NCI-H748 treated with DMSO at 0.1 percent for 48 hours (cell line): Measurements from ENCODE around the gene IMPDH2.
"Not testable (repeated sequence)": the region's sequence is repeated elsewhere in the genome, so short reads cannot be mapped to it uniquely, and the experiment has no call there.

Experiments used
- DNase-seq: peaks from one replicate; lab custom pipeline; 2025; lab: John Stamatoyannopoulos, UW

The IMPDH2 gene

DNA sequence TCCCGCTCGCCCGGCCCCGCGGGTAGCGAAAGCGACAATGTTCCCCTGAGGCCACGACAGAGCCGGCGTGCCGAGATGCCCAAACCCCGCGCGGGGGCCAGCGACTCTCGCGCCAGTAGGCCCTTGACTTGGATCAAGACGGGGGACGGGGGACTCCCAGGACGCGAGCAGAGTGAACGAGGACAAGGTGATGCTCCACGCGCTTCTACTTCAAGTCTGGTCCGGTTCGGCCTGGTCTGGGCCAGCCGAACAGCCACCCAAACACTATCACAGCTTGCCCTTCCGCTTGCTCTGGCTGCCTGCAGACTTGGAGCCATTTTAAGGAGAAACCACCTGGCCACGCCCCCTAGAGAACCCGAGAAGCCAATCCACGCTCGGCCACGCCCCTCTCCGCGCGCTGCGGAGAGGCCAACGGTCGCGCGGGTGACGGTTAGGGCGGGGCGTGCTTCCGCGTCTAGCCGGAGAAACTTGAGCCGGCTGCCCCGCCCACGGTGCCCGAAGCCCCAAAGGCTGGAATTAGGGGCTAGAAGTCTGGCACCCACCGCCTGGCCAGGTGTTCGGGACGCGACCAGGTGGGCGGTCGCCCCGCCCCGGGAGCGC lies 7.9 kb downstream of the IMPDH2 start:
- DNase-seq = peak; percentile 90

DNA sequence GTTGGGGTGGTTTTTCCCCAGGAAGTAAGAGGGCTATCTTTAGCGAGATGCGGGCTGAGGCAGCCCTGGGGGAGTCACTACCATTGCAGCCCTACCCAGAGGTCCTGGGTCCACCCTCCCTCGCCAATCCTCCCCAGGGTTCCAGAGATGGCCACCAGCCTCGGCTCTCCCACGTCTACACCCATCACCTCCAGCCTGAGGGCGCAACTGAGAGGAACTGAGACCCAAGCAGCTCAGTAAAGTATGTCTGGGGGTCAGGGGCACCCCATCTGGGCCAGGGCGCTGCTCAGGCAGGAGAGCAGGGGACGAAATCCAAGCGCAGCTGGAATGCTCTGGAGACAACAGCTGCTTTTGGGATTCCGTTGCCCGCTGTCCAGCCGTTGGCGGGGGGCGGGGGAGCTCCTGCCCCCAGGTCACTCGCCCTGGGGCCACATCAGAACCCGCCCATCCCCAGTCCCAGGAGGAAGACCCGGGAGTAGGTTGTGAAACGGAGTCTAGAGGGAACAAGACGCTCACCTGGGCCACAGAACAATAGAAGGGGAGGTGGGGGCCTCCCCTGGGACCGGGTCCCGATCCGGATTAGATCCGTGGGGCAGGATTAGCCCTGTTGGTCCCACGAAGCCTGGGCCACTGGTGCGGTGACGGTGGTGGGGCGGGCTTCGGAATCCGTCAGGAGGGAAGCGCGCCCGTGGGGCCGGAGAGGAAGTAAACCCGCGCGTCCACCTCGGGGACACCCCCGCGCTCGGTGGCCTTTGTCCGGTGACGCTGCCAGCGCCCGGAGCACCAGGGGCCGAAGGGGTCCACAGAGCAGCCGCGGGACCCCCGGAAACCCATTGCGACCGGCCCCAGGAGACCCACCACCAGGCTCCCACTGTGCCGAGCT lies 8.6 kb downstream of the IMPDH2 start:
- no peak for DNase-seq

DNA sequence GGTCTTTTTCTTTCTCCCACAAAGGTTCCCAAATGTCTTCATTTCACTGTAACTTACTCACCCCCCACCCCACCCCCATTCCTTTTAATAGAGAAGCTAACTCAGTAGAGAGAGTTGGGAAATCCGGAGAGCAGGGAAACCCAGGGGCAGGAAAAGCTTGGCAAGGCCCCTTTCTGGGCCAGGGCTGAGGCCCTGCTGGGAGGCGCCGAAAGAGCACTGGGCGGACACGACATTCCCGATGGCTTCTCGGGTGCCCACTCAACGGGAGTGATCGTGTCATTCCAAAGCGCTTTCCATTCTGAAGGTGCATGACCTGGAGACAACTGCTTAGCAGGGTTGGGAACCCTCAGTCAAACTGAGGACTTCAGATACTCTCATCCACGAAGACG lies 9.3 kb downstream of the IMPDH2 start:
- DNase-seq = no peak

DNA sequence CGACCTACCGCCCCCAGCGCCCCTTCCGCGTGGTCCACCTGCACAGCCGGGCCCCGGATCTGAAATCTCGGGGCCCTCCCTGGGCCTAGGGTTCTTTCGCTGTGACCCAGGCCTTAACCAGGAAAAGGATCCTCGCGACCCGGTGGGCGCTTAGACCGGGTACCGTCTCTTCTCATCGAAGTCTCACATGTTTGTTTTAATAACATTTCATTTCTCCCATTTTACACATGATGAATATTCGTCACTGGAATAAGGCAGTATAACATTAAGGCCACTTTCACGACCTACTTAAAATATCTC lies 10.5 kb downstream of the IMPDH2 start:
- no peak for DNase-seq

DNA sequence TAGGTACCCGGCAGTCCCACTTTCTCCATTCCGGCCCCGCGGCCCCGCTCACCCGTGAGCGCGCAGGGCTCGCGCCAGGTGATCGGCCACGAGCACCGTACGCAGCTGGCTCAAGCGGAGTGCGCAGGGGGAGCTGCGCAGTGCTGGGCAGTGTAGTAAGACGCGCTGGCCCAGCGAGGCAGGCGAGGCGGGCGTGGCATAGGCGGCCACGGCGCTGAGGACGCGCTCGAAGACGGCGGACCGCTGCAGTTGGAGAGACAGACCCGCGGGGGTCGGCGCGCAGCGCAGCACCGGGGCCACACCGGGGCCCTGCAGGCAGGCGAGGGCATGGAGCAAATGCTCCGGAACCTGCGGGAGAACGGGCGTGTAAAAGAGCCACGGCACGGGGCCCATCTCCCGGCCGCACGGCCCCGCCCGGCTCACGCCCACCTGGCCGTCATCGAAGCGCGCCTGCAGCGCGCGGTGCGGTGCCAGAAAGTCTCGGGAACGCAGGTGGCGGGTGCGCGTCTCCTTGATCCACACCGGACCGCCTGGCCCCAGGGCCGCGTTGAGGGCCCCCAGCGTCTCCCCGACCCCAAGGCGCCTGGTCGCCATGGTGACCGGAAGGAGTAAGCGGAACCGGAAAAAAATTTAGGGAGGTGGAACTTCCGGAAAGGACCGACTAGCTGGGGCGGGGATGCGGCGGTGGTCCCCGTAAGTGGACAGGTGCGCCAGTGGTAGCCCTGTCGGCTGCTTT lies 11.1 kb downstream of the IMPDH2 start, which contains the start of gene DALRD3:
Gene DALRD3, minus strand, starts transcription at position 610 of the 736 bp plus-strand sequence. Its CDS starts 16 bp downstream, at position 594.
- peak; percentile 38 for DNase-seq

DNA sequence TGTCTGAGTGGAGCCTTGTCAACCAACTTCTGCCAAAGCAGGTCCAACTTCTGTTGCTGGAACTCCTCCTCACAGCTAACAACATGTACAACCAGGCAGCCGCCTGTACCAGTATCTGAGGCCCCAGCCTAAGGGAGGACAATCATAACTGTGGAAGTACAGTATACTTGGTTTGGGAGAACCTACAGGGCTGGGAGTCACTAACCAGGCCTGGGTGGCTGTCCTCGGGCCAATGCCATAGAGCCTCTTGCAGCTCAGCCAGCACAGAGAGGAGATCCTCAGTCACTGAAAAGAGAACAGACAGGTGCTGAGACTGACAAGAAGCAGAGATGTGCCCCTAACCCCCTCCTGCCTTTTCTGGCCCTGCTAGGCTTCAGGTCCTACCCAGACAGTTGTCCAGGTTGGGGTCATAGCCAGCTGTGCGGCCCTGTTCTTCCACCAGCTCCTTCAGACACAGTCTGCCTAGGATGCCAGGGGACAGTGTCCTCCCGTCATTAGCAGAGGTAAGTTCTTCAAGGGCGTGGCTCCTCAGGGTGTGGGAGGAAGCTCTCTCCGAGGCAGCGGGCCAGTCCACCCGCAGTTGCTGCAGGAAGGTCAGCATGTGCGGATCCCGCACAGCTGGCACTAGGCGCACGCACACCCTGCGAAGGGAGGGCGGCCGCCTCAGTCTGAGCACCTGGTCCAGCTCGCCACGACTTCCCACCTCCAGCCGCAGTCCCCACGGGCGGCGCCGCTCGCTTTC lies 11.8 kb downstream of the IMPDH2 start:
- no peak for DNase-seq

DNA sequence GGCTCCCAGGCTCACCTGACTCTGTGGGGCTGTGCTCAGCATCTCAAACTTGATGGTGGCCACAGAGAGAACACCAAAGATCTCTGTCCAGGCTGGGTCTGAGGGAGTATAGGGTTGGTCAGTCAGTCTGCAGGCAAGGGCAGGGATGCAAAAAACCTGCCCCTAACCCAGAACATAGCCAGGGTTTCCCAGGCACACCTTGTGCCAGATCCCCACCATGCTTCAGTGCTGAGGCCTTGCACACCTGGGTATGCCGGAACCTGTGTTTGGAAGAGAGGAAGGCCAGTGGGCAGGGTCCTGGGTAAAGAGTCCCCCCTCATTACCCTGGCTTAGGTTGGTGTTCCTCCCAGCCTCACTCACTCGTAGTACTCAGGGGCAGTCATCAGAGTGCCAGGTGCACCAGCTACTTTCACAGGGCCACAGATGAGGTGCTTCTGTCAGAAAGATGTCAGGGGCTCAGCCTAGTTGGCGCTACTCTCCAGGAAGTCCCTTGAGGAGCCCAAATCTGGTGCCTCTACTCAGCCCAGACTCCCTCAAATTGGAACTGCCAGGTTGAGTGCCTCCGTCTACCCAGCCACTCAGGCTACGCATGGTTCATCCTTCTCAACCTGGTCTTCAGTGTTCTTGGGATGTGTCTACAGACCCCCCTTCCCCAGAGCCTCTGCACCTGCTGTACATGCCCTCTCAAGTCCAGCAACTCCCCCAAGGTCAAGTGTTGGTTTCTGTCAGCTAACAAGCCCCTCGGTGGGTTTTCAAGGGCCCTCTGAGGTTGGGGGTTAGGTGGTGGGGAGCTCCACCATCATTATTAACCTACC lies 12.6 kb downstream of the IMPDH2 start:
- DNase-seq = no peak

DNA sequence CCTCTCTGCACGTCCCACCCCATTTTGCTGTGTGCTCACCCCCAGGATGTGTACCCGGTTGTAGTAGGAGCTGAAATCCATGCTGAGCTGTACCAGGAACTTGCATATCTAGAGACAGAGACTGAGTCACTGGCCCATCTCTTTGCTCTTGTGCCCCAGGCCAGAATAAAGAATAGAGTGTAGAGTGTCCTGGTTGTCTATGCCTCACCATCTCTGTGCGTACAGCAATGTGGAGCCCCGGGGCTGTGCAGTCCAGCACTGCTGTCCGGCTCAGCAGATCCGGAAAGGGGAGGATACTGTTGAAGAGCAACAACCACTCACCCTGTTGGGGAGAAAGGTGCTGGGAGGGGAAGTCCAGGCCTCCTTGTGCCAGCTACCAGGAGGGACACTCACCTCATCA lies 13.4 kb downstream of the IMPDH2 start:
- DNase-seq = no peak

DNA sequence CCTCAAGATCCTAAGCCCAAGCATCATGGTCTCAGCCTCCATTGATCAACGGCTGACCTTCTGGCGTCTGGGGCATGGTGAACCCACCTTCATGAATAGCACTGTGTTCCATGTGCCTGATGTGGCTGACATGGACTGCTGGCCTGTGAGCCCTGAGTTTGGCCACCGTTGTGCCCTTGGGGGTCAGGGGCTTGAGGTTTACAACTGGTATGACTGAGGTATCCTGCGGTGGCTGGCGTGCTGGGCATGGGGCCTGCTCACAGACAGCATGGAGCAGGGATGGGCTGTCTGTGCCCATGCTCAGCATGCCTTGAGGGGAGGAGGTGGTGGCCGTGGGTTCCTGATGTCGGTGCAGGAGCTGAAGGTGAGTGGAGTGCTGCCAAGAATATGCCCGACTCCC lies 14.1 kb downstream of the IMPDH2 start:
- DNase-seq = no peak

DNA sequence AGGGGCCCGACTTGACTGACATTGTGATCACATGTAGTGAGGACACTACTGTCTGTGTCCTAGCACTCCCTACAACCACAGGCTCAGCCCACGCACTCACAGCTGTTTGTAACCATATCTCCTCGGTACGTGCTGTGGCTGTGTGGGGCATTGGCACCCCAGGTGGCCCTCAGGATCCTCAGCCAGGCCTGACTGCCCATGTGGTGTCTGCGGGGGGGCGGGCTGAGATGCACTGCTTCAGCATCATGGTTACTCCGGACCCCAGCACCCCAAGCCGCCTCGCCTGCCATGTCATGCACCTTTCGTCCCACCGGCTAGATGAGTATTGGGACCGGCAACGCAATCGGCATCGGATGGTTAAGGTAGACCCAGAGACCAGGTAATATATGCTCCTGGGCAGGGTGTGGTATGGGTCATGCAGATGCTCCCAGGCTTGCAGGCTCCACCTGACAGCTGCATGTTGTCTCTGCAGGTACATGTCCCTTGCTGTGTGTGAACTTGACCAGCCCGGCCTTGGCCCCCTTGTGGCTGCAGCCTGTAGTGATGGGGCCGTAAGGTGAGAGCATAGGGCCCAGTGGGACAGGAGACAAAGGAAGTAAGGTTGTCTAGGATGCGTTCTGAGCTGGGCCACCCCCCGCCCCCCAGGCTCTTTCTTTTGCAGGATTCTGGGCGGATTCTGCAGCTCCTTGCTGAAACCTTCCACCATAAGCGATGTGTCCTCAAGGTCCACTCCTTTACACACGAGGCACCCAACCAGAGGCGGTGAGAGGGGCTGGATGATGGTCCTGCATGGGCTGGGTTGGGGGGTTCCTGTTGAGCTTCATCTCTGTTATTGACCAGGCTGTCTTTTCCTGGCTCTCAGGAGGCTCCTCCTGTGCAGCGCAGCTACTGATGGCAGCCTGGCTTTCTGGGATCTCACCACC lies 15.2 kb downstream of the IMPDH2 start:
- DNase-seq = no peak

DNA sequence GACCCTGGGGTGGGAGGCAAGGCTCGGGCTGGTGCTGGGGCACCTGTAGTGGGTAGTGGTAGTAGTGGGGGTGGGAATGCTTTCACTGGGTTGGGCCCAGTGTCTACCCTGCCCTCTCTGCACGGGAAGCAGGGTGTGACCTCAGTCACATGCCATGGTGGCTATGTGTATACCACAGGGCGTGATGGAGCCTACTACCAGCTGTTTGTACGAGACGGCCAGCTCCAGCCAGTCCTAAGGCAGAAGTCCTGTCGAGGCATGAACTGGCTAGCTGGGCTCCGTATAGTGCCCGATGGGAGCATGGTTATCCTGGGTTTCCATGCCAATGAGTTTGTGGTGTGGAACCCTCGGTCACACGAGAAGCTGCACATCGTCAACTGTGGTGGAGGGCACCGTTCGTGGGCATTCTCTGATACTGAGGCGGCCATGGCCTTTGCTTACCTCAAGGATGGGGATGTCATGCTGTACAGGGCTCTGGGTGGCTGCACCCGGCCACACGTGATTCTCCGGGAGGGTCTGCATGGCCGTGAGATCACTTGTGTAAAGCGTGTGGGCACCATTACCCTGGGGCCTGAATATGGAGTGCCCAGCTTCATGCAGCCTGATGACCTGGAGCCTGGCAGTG lies 16.0 kb downstream of the IMPDH2 start:
- no peak for DNase-seq

DNA sequence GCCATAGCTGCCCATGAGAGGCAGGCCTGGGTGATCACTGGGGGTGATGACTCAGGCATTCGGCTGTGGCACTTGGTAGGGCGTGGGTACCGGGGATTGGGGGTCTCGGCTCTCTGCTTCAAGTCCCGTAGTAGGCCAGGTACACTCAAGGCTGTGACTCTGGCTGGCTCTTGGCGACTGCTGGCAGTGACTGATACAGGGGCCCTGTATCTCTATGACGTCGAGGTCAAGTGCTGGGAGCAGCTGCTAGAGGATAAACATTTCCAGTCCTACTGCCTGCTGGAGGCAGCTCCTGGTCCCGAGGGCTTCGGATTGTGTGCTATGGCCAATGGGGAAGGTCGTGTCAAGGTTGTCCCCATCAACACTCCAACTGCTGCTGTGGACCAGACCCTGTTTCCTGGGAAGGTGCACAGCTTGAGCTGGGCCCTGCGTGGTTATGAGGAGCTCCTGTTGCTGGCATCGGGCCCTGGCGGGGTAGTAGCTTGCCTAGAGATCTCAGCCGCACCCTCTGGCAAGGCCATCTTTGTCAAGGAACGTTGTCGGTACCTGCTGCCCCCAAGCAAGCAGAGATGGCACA lies 16.7 kb downstream of the IMPDH2 start:
- no peak for DNase-seq

DNA sequence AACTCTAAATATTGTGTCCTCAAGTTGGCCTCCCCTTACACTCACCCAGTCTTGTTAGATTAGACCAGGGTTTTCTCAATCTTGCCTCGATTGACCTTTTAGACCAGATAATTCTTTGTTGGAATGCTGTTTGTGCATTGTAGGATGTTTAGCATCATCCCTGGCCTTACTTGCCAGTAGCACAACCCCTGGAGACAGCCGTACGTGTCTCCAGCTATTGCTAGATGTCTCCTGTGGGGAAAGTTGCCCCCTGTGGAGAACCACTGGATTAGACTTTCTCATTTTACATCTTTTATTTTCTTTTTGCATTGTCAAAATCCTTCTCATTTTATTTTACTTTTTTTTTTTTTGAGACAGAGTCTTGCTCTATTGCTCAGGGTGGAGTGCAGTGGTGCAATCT lies 19.8 kb downstream of the IMPDH2 start:
- no peak for DNase-seq

DNA sequence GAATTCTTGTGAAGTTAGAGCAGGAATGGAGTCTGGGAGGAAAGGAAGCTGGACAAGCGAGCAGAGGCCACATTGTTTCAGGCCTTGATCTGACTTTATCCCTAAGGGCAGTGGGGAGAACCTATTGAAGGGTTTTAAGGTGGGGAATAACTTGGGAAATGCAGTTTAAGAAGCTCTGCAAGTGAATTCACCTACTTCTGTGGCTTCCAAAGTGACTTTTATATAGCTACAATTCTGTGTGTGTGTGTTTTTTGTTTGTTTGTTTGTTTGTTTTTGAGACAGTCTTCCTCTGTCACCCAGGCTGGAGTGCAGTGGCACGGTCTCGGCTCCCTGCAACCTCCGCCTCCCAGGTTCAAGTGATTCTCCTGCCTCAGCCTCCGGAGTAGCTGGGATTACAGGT lies 20.6 kb downstream of the IMPDH2 start:
- not testable (repeated sequence) for DNase-seq

DNA sequence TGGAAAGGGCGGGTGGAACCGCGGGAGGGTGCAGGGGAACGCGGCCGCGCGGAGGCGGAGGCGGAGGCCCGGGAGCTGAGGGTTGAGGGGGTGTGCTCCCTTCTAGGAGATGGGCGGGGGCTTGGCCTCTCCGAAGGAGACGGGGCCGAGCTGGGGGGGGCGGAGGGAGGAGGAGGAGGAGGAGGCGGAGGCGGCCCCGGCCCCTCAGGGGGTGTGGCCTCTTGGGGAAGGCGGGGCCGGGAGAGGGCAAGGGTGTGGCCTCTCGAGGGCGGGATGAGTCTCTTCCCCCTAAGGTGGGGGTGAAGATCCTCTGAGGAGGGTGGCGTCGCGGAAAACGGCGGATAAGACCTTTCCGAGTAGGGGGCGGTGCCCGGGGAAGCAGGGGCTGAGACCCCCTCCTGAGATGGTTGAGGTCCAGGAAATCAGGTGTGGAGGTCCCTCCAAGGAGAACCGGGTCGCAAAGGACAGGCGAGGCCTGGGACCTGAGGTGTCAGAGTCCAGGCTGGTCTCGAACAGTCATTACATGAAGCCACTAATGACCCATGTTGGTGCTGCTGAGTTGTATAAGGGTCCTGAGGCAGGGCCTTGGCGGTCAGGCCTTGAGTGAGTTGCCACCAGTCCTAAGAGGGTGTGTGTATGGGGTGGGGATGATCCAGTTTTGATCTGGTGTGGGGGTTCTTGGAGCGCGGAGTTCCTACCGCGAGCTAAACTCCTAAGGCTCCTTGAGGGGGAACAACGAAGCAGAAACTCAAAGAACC lies 21.2 kb downstream of the IMPDH2 start:
- peak; percentile 27 for DNase-seq

DNA sequence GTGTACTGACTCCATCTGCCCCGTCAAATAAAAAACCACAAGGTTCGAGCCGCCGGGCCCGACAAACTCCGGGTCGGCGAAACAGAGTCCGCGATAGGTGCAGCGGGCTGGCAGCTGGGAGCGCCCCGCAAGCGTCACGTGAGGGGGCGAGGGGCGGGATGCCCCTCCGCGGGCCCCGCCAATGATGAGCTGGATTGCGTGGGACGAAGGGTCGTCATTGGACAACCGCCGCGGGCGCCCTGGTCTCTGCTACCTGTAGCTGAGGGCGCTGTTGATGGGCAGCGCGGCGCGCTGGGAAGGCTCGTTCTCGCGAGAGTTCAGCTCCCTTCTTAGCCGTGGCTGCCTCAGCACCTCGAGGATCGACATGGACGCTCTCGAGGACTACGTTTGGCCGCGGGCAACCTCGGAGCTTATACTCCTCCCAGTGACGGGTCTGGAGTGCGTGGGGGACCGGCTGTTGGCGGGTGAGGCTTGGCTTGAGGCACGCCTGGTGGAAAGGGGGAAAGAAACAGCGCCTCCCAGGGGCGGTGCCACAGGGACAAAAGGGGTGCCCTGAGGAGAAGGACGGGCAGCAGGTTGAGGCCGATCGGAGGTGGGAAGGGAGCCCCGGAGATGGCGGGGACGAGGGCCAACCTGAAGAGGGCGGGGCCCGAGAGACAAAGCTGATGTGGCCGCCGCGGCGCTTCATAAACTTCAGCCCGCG lies 22.0 kb downstream of the IMPDH2 start, which contains the start of gene WDR6:
Gene WDR6, plus strand, starts transcription at position 324 of the 703 bp plus-strand sequence. Its CDS starts 41 bp downstream, at position 365.
- DNase-seq = peak; percentile 86

DNA sequence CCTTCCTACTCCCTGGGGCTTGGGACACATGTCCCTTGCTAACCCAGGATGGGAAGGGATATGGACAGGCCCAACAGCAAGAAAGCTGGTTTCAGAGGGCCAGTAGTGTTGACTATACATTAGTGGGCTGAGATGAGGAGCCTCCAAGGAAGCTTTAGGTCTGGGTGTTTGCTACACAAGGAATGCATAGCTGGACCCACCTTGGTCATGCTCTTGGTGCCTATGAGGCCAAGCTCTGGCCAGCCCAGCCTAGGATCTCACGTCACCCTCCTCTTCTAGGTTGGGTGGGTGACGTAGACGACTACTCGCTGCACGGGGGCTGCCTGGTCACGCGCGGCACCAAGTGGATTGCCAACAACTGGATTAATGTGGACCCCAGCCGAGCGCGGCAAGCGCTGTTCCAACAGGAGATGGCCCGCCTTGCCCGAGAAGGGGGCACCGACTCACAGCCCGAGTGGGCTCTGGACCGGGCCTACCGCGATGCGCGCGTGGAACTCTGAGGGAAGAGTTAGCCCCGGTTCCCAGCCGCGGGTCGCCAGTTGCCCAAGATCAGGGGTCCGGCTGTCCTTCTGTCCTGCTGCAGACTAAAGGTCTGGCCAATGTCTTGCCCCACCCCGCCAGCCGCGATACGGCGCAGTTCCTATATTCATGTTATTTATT lies 22.7 kb downstream of the IMPDH2 start:
- no peak for DNase-seq
